ENCODE data around the gene DHX15. TPM values are rescaled to one million over a fixed set of nuclear protein-coding genes. Genes with fewer than 3 reads are reported as not detected.
A peak's percentile ranks its signal among the peaks of the same experiment; 100 is the strongest.

The DHX15 gene
- total RNA-seq, 4 donors from 2014 or later: 125 to 314 (median 146) TPM

GRCh38 chr4:24588216-24588954 lies 4.0 kb upstream of the DHX15 start:
- H3K27ac ChIP-seq: no peak overlapping the region
- no peaks in the 10 kb centered on the region for H3K27me3 ChIP-seq
- no peak for DNase-seq
- H3K4me3 ChIP-seq: no peak overlapping the region
- no peaks in the 10 kb centered on the region for H3K4me1 ChIP-seq
- H3K9me3 ChIP-seq: peaks cover 0 to 8% (median 1%) of the 10 kb centered on the region in 4 donors
- TF ChIP-seq POLR2A (IDR thresholded peaks at IDR 0.05): no peak
- TF ChIP-seq CTCF (IDR thresholded peaks at IDR 0.05): no peak
- no peaks in the 10 kb centered on the region for H3K36me3 ChIP-seq

GRCh38 chr4:24583451-24584210 lies 723 bp downstream of the DHX15 start:
- no peaks in the 10 kb centered on the region for H3K36me3 ChIP-seq
- H3K4me3 ChIP-seq: peak overlapping the region; percentile 83 to 99 (median 92)
- H3K27me3 ChIP-seq: no peaks in the 10 kb centered on the region
- TF ChIP-seq POLR2A (IDR thresholded peaks at IDR 0.05): no peak
- TF ChIP-seq CTCF (IDR thresholded peaks at IDR 0.05): no peak
- peak; percentile 58 to 71 (median 68) for DNase-seq
- H3K27ac ChIP-seq: peak overlapping the region; percentile 92 to 97 (median 95)
- H3K4me1 ChIP-seq: peaks cover 0 to 26% (median 2%) of the 10 kb centered on the region in 4 donors
- H3K9me3 ChIP-seq: no peaks in the 10 kb centered on the region

- no peak for DNase-seq
- no peaks in the 10 kb centered on the region for H3K9me3 ChIP-seq
- H3K4me3 ChIP-seq: peak overlapping the region in 3 of 4 donors; percentile 83 to 99 (median 87)
- TF ChIP-seq CTCF (IDR thresholded peaks at IDR 0.05): no peak
- no peak for TF ChIP-seq POLR2A (IDR thresholded peaks at IDR 0.05)
- H3K27me3 ChIP-seq: no peaks in the 10 kb centered on the region
- peaks cover 0 to 38% (median 2%) of the 10 kb centered on the region in 4 donors for H3K4me1 ChIP-seq
- peak overlapping the region in 1 of 4 donors; percentile 94 for H3K27ac ChIP-seq
- no peaks in the 10 kb centered on the region for H3K36me3 ChIP-seq
Measured at GRCh38 chr4:24582235-24582832, 2.0 kb downstream of the DHX15 start.

- Histone ChIP-seq H3K4me1 (peaks cover 0 to 41% (median 2%) of the 10 kb centered on the region in 4 donors), H3K9me3 (no peaks in the 10 kb centered on the region), H3K36me3 (peaks cover 0 to 26% (median 3%) of the 10 kb centered on the region in 3 donors), H3K27ac (no peak overlapping the region), H3K27me3 (no peaks in the 10 kb centered on the region), H3K4me3 (no peak overlapping the region)
- TF ChIP-seq POLR2A (IDR thresholded peaks at IDR 0.05) (no peak), CTCF (IDR thresholded peaks at IDR 0.05) (no peak)
- DNase-seq: no peak
Measured at GRCh38 chr4:24578364-24578763, 6.0 kb downstream of the DHX15 start.

GRCh38 chr4:24576276-24576675 lies 8.1 kb downstream of the DHX15 start:
- Histone ChIP-seq H3K9me3 (no peaks in the 10 kb centered on the region), H3K4me1 (peaks cover 0 to 25% (median 0%) of the 10 kb centered on the region in 4 donors), H3K27me3 (no peaks in the 10 kb centered on the region), H3K27ac (no peak overlapping the region), H3K36me3 (peaks cover 0 to 44% (median 3%) of the 10 kb centered on the region in 3 donors), H3K4me3 (no peak overlapping the region)
- no peak for TF ChIP-seq CTCF (IDR thresholded peaks at IDR 0.05)
- TF ChIP-seq POLR2A (IDR thresholded peaks at IDR 0.05): no peak
- DNase-seq: no peak
